OCI-M1 (cell line): ENCODE data around the gene ELMO1.

Experiments
- DNase-seq: peaks from one replicate; lab custom pipeline; 2025; lab: John Stamatoyannopoulos, UW

ELMO1 gene

DNA sequence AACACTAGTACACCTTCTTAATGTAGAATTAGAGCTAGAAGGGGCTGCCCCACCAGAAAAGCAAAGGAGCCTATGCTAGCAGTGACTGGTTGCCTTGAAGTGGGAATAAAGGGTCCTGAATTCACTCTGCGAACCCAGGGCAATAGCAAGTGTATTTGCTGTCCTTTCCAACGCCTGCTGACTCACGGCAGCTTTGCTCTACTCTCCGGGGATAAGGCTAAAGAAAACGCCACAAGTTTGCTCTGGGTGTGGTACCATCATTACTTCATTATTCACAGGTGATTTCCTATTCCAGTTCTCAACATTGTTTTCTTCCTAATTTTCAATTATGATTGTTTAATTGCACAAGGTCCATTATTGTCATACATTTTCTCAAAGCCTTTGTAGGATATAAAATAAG lies 503.8 kb downstream of the ELMO1 start:
- DNase-seq: no peak

GRCh38 chr7:36943591-36944435 lies 504.9 kb downstream of the ELMO1 start:
- no peak for DNase-seq

DNA sequence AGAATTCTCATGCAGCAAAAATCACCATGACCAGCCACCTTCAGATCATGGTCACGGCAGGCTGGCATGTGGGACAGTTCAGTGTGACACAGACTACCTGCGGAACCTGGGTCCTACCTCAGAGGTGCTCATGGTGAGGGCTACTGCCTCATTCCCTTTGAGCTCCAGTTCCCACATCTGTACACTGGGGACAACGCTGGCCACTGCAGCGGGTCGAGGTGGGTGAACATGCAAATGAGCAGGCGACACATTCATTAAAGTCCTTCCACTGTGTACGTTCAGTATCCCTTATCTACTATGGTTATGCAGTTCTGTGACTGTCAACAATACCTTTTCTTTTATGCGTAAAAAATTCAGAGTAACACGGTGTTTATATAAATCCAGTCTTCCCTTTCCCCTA lies 505.7 kb downstream of the ELMO1 start:
- no peak for DNase-seq

DNA sequence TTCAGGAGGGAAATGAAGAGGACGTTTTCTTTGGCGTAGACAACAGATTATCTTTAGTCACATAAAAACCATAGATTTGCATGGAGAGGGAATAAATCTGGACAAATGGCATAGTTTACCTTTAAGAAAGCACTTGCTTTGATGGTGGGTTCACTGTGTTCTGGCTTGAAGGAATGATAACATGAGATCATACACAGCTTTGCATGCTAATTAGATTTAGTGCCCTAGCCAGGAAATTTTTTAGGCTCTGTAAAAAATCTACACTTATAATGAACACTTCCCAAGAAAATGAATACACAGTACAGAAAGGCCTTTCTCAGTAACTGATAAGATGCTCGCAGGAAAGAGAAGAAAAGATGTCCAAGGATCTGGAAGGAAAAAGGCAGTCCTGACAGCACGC lies 506.1 kb downstream of the ELMO1 start:
- DNase-seq: no peak

- DNase-seq: no peak
Observed at GRCh38 chr7:36942025-36942424, 506.6 kb downstream of the ELMO1 start.

DNA sequence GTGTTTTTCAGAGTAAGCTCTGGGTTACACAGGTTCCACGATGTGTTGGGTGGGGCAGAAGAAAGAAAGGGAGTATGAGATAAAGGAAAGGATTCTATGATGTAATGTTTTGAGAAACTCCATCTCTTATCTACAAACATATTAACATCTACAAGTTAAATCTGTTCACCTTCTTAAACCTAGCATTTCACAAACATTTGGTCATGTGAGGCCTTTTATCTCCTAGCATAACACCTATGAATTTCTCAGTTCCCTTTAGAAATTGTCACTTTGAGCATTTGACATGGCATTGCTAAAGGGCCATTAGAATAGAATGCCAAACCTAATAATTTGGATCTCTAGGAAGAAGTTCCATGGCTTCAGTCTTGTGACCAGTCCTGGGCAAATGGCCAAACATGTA lies 507.3 kb downstream of the ELMO1 start:
- DNase-seq: no peak

DNA sequence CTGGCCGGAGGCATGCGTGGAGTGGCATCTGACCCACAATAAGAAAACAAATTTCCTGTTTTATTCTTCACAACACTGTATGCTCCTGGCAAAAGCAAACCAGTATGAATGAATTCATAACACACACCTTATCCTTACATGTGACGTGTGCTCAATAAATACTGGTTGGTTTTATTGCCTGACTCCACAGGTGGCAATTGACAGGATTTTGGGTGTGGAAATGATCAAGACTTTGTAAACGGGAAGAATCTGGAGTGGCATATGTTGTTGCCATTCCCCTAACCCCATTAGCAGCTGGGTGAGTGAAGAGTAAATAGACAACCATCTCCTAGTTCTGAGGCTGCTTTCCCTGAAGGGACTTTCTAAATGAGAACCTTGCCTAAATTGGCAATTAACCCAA lies 508.8 kb downstream of the ELMO1 start:
- DNase-seq: no peak

- peak; percentile 65 for DNase-seq
Observed at GRCh38 chr7:36937754-36938563, 510.7 kb downstream of the ELMO1 start.

GRCh38 chr7:36931892-36932291 lies 516.8 kb downstream of the ELMO1 start:
- no peak for DNase-seq

DNA sequence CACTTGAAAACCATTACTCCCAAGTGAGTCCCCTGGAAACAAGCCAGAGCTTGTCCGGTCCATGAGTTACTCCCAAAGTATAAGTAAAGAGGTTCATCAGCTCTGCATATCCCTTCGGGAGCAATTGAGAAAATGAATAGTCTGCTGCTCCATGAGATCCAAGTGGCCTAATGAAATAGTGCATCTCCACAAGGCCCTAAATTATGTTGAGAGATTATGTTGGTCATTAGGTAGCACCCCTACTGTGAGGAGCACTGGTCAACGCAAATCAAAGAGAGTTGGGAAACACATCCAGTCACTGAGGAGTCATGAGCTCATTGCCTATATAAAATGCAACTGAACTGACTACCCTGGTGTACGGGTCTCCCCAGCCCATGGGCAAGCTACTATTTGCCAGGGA lies 518.9 kb downstream of the ELMO1 start:
- DNase-seq: no peak

DNA sequence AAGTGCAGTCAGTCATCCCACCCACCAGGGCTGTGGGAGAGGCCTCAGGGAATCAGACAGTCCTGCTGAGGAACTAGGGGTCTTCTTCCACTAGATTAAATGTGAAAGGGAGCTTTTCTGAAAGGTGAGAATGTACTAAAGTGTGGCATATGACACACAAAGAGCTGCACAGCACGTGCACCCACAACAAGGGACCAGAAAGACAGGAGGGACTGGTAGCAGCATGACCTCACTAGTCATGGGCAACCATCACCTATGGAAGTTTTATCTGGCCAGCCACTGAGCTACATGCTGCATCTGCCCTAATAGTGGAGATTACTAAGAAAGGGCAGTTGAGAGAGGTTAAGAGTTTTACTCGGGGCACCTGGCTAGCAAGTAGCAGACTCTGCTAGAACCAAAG lies 519.9 kb downstream of the ELMO1 start:
- DNase-seq: no peak

GRCh38 chr7:36928311-36928710 lies 520.4 kb downstream of the ELMO1 start:
- peak; percentile 76 for DNase-seq

DNA sequence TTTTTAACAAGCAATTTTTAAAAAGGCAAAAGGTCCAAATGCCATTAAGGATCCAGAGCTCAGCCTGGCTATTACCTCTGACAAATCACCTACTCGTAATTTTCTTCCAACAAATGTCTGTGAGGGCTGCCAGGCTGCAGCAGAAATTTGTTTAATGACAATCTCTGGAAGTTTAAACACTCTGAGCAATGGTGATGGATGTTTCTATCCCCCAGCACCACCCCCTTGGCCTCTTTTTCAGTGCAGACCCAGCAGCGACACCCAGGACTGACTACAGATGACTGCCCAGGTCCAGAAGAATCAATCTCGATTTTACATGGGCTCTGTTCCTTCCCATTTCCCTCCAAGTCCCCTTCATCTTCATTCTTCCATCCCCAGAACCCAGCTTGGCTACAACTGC lies 523.0 kb downstream of the ELMO1 start:
- DNase-seq: no peak

DNA sequence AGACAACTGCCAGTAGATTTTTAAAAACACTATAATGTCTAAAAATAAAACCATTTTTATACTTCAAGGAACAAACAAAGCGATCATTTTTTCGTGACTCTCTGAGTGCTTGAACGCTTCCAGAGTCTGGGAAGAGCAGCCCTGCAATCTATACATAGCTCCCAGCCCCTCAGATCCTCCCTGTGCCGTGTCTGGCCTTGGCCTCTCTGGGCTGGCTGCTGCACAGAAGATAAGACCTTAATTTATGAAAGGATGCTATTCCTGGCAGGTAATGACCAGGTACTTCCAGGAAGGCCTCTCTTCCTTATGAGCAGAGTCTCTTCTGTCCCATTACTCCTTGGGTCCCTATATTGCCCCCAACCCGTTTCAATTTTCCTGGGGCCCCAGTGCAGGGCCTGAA lies 523.5 kb downstream of the ELMO1 start:
- no peak for DNase-seq

DNA sequence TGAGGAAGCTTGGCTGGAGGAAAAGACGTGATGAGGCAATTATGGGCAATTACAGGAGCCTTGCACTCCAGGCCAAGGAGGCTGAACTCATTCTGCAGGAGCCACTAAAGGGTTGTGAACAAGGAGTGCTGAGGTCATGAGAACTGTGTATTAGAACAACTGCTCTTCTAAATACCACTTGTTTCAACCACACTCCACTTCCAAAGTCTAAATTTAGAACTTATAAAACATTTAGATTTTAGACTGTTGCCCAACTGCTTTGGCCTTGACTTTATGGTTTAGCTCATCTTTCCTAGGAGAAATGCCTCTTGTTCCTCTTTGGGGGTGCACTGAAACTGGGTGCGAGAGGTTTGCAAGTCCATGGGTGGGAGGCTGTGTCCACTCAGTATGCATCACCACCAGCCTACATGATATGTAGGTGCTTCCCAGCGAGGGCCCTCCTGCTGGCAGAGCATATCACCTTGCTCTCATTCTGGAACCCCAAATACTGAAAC lies 524.7 kb downstream of the ELMO1 start:
- DNase-seq: no peak

DNA sequence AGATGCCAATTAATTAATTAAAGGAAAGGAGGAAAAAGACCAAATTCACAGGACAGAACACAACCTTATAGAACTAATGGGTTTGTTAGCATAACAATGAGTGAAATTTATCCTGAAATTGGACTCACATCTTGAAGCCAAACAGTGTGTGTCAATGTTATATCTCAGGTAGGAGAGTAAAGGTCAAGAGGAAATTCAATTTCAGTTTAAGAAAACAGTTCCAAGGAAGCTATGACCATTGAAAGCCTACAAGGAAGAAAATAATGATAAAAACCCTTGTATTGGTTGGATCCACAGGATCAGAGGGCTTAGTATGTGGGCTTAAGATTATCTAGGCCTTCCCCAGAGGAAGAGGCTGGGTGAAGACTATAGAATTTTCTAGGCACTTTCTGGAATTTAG lies 525.5 kb downstream of the ELMO1 start:
- no peak for DNase-seq

DNA sequence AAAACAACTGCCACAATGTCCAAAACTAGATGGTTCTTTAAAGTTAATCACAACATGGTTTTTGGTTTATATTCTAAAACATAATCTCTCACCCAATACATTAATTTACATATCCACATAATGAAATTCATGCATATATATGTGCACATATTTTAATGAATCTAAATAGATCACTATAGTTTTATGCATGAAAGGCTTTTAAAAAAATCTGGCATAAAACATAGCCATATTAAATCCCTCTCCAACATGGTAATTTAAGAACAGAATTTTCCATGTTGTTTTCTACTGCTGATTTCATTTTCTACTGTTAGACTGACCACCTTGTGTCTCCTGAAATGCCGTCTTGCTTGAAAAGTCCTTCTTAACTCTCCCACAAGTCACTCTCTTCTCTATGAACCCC lies 528.2 kb downstream of the ELMO1 start:
- no peak for DNase-seq

DNA sequence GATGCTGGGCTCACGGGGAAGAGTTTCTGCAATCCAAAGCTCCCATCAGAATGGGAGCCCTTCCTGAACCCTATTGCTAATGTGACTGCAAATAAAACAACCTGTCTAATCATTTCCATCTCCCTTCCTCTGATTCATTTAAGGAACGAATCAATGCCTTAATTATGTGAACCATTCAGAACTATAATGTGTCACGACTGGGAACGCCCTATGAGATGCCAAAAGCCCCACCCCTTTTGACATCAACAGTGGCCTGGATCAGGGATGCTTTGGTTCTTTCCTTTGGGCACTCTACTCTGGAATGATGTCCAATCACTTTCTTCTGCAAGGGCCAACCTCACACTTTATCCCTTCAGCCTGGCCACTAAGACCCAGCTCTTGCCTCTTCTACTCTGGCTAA lies 528.9 kb downstream of the ELMO1 start:
- no peak for DNase-seq

DNA sequence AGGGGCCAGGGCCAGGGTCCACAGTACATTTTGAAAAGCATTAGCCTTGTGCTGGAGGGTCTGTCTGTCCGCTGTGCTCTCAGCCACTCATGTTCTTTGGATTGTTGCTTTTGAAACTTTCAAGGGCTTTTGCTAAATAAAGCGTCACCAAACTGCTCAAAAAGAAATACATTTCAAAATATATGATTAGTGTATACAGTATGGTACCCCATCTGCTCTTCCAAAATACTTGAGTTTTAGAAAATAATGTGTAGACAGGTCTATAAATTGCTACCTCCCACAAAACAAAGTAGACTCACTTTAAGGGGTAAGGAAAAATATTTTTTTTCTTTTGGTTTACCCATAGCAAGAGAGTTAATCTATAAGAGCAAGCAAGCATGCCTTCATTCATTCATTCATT lies 530.1 kb downstream of the ELMO1 start:
- DNase-seq: no peak

- no peak for DNase-seq
Observed at GRCh38 chr7:36916619-36917018, 532.0 kb downstream of the ELMO1 start.

DNA sequence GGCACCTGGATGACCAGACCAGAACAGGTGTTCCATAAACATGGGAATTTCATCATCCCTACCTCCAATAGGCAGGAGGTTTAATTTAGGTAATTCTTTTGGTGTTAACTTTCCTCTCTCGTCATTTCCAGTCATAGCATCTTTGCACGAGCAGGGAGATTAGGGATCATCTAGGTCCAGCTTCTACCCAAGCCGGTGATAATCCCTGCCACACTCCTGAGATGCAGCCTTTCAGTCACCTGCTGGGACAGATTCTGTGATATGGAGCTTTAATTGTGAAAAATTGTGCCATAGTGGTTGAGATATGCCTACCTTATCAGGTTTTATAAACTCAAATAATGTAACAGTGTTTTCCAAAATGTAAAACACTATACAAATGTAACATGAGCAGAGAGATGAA lies 532.5 kb downstream of the ELMO1 start:
- DNase-seq: no peak

GRCh38 chr7:36911788-36912187 lies 536.9 kb downstream of the ELMO1 start:
- no peak for DNase-seq

GRCh38 chr7:36910859-36911258 lies 537.8 kb downstream of the ELMO1 start:
- no peak for DNase-seq
